Tibial nerve (tissue), 4 donors: ENCODE measurements around the gene ANO5. TPM values are rescaled to one million over a fixed set of nuclear protein-coding genes. Genes with fewer than 3 reads are reported as not detected.

ENCODE experiments used
- DNase-seq, 2 donors: peaks; one replicate each; pipeline ENCODE4 v3.0.0-alpha.2; 2019; ENCODE audit warnings: low spot score in 2 of 2
- H3K27ac ChIP-seq, 4 donors: fragments of 200-600 bp; sonication (generic) in 3 of 4; one replicate each; pipeline ENCODE4 v1.5.1; 2017 to 2019; ENCODE audit warnings: mild to moderate bottlenecking in 1 of 4
- H3K27me3 ChIP-seq, 2 donors: fragments of 200-600 bp; sonication (generic) in 1 of 2; one replicate each; pipeline versions ENCODE4 v1.5.1 to v1.6.0; 2017 to 2019
- H3K36me3 ChIP-seq, 3 donors: fragments of 200-600 bp; sonication (generic); one replicate each; pipeline ENCODE4 v1.5.1; 2018 to 2019
- H3K4me1 ChIP-seq, 4 donors: fragments of 200-600 bp; sonication (generic) in 3 of 4; one replicate each; pipeline ENCODE4 v1.5.1; 2017 to 2019
- H3K4me3 ChIP-seq, 4 donors: fragments of 200-600 bp; sonication (generic) in 3 of 4; one replicate each; pipeline ENCODE4 v1.5.1; 2017 to 2019; ENCODE audit warnings: mild to moderate bottlenecking in 1 of 4, moderate library complexity in 1 of 4
- H3K9me3 ChIP-seq, 4 donors: fragments of 200-600 bp; sonication (generic) in 3 of 4; one replicate each; pipeline ENCODE4 v1.5.1; 2017 to 2019
- EP300 ChIP-seq, 2 donors: sonication (generic); formaldehyde crosslinking; IDR thresholded peaks; one replicate each; pipeline ENCODE4 v1.6.1; 2017; ENCODE audit warnings: antibody characterized with exemption in 2 of 2, mild to moderate bottlenecking in 1 of 2
- POLR2A ChIP-seq, 2 donors: fragments of 450-650 bp; IDR thresholded peaks; one replicate each; pipeline ENCODE4 v1.6.1; 2017; ENCODE audit warnings: antibody characterized with exemption in 2 of 2, mild to moderate bottlenecking in 2 of 2, moderate library complexity in 2 of 2
- WGBS, 2 donors: methylation state at CpG; one replicate each; pipeline ENCODE4 v1.1.5; 2018; 5-methylcytosine and 5-hydroxymethylcytosine counted together
- total RNA-seq, 4 donors: library from RNA; depleted of rRNA; stranded (reverse); fragments of >200 nt; gene quantifications; one replicate each; pipeline ENCODE4 v1.1.0, GENCODE V29; 2016
- TF ChIP-seq, protein P1 (sequence below), 5 experiments: fragments of 200-600 bp in 3 of 5; fragments of 450-650 bp in 2 of 5; sonication (generic) in 3 of 5; IDR thresholded peaks; one replicate each; pipeline ENCODE4 v1.5.1; 2016 to 2019; ENCODE audit warnings: antibody characterized with exemption in 5 of 5, mild to moderate bottlenecking in 3 of 5, moderate library complexity in 2 of 5

The ANO5 gene
- total RNA-seq, 4 donors from 2014 or later = 0.90 to 5.1 (median 1.1) TPM

- Histone ChIP-seq H3K4me3 (peak overlapping the region; percentile 25 to 57 (median 50)), H3K36me3 (no peaks in the 10 kb centered on the region), H3K9me3 (no peaks in the 10 kb centered on the region), H3K27ac (peak overlapping the region in 1 of 4 donors; percentile 57), H3K27me3 (peaks cover 0 to 25% of the 10 kb centered on the region in 2 donors), H3K4me1 (peaks cover 0 to 23% (median 4%) of the 10 kb centered on the region in 4 donors)
- WGBS, 2 donors = 0 to 9% methylated on average over 5 to 7 of the region's 7 CpGs
- TF ChIP-seq POLR2A (IDR thresholded peaks at IDR 0.05) (no peak), EP300 (IDR thresholded peaks at IDR 0.05) (no peak)
- TF ChIP-seq, protein P1, sequence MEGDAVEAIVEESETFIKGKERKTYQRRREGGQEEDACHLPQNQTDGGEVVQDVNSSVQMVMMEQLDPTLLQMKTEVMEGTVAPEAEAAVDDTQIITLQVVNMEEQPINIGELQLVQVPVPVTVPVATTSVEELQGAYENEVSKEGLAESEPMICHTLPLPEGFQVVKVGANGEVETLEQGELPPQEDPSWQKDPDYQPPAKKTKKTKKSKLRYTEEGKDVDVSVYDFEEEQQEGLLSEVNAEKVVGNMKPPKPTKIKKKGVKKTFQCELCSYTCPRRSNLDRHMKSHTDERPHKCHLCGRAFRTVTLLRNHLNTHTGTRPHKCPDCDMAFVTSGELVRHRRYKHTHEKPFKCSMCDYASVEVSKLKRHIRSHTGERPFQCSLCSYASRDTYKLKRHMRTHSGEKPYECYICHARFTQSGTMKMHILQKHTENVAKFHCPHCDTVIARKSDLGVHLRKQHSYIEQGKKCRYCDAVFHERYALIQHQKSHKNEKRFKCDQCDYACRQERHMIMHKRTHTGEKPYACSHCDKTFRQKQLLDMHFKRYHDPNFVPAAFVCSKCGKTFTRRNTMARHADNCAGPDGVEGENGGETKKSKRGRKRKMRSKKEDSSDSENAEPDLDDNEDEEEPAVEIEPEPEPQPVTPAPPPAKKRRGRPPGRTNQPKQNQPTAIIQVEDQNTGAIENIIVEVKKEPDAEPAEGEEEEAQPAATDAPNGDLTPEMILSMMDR (IDR thresholded peaks at IDR 0.05) = no peak
- DNase-seq = no peak
Measured at GRCh38 chr11:22192289-22192641, 620 bp upstream of the ANO5 start.

- H3K36me3 ChIP-seq = no peaks in the 10 kb centered on the region
- no peak overlapping the region for H3K27ac ChIP-seq
- TF ChIP-seq, protein P1 (IDR thresholded peaks at IDR 0.05) = no peak
- no peak for TF ChIP-seq EP300 (IDR thresholded peaks at IDR 0.05)
- no peak for TF ChIP-seq POLR2A (IDR thresholded peaks at IDR 0.05)
- WGBS, 2 donors = 2% methylated on average over 16 to 25 of the region's 39 CpGs
- DNase-seq = no peak
- peak overlapping the region; percentile 25 to 57 (median 50) for H3K4me3 ChIP-seq
- H3K9me3 ChIP-seq = no peaks in the 10 kb centered on the region
- H3K27me3 ChIP-seq = peaks cover 0 to 25% of the 10 kb centered on the region in 2 donors
- H3K4me1 ChIP-seq = peaks cover 0 to 23% (median 4%) of the 10 kb centered on the region in 4 donors
Measured at GRCh38 chr11:22193348-22194051, 615 bp downstream of the ANO5 start.

DNA sequence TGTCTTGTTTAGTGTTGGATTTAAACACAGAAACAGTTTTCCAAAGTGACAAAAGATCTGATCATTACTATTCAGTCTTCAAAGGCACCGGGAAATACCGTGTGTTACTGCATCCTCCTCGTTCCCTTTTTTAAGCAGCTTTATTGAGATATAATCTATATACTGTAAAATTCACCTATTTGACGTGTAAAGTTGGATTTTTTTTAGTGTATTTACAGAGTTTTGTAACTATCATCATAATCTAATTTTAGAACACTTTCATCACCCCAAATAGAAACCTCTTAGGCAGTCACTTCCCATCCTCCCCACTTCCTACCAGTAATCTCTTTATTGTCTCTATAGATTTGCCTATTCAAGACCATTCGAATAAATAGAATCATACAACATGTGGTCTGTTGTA, 1.4 kb downstream of the ANO5 start:
- Histone ChIP-seq H3K27me3 (peaks cover 0 to 25% of the 10 kb centered on the region in 2 donors), H3K36me3 (no peaks in the 10 kb centered on the region), H3K4me3 (no peak overlapping the region), H3K9me3 (no peaks in the 10 kb centered on the region), H3K4me1 (peaks cover 0 to 23% (median 4%) of the 10 kb centered on the region in 4 donors), H3K27ac (no peak overlapping the region)
- TF ChIP-seq, protein P1 (IDR thresholded peaks at IDR 0.05) = no peak
- TF ChIP-seq EP300 (IDR thresholded peaks at IDR 0.05) = no peak
- TF ChIP-seq POLR2A (IDR thresholded peaks at IDR 0.05) = no peak
- 48 to 55% methylated on average over 5 of the region's 5 CpGs for WGBS, 2 donors
- no peak for DNase-seq

GRCh38 chr11:22194907-22195306, 2.0 kb downstream of the ANO5 start:
- Histone ChIP-seq H3K4me1 (peaks cover 0 to 23% (median 4%) of the 10 kb centered on the region in 4 donors), H3K4me3 (no peak overlapping the region), H3K27me3 (peaks cover 0 to 25% of the 10 kb centered on the region in 2 donors), H3K36me3 (no peaks in the 10 kb centered on the region), H3K9me3 (no peaks in the 10 kb centered on the region), H3K27ac (no peak overlapping the region)
- TF ChIP-seq POLR2A (IDR thresholded peaks at IDR 0.05) = no peak
- no peak for TF ChIP-seq EP300 (IDR thresholded peaks at IDR 0.05)
- TF ChIP-seq, protein P1 (IDR thresholded peaks at IDR 0.05) = no peak
- WGBS, 2 donors = 69 to 71% methylated on average over 2 of the region's 2 CpGs
- DNase-seq = no peak

DNA sequence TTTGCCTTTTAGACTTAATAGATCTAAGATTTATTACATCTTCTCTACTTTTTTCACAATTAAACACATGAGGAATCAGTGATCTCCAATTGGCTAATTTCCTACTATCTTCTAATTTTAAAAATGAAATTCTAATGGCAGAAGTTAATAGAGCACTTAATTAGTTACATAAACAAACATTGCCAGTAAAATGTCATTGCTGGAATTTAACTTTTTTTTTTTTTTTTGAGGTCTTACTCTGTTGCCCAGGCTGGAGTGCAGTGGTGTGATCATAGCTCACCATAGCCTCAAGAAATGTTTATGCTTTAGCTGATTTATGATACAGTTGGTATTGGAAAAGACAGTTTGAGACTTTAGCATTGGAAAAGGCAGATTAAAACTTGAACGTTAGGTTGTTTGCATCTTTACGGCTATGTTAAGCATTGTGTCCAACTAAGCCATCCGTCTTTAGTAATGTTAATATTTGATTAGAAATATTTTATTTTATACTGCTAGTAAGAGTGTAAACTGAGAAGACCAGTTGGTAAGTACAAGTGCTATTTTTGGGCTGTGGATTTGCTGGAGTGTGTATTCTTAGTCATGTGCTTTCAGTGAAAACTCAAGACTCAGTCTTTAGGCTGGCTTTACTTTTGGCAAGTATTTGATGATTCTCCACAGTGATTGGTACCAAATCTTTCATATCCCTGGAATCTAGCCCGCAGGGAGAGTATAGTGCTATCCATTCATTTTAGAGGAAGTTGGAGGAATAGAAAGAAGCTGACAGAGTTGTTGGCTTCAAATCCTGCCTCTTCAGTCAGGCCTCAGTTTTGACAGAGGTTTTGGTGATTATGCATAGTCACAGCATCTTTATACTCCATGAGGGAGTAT, 4.5 kb downstream of the ANO5 start:
- TF ChIP-seq POLR2A (IDR thresholded peaks at IDR 0.05) (no peak), EP300 (IDR thresholded peaks at IDR 0.05) (no peak)
- TF ChIP-seq, protein P1 (IDR thresholded peaks at IDR 0.05) = no peak
- Histone ChIP-seq H3K4me1 (peaks cover 0 to 20% (median 4%) of the 10 kb centered on the region in 4 donors), H3K4me3 (no peak overlapping the region), H3K36me3 (no peaks in the 10 kb centered on the region), H3K27me3 (peaks cover 0 to 25% of the 10 kb centered on the region in 2 donors), H3K27ac (no peak overlapping the region), H3K9me3 (no peaks in the 10 kb centered on the region)
- no peak for DNase-seq
- WGBS, 2 donors = 85% methylated on average over 4 of the region's 4 CpGs
